Neural cell (in vitro differentiated cells): ENCODE measurements around the gene REXO1. TPM values are rescaled to one million over a fixed set of nuclear protein-coding genes. Genes with fewer than 3 reads are reported as not detected.

Experiments
- H2AFZ ChIP-seq: fragments of 200-600, 300-800 bp; sonication (generic), shearing (Covaris generic); 2 replicates; pipeline ENCODE4 v1.6.0; 2014; ENCODE audit warnings: low read depth, mild to moderate bottlenecking, antibody characterized with exemption, low read length, moderate library complexity
- H3F3A ChIP-seq: fragments of 200-600 bp; shearing (Covaris generic); 2 replicates; pipeline ENCODE4 v1.6.1; 2016; ENCODE audit warnings: mild to moderate bottlenecking, moderate library complexity, mixed read lengths, antibody characterized with exemption, low read length; ENCODE audit not compliant: insufficient read depth, poor library complexity, severe bottlenecking
- H3K27ac ChIP-seq: fragments of 200-600, 300-800 bp; sonication (generic), shearing (Covaris generic); 2 replicates; pipeline ENCODE4 v1.5.1; 2014; ENCODE audit warnings: mild to moderate bottlenecking, low read length, moderate library complexity
- H3K27me3 ChIP-seq: fragments of 300-800, 200-600 bp; sonication (generic), shearing (Covaris generic); 2 replicates; pipeline ENCODE4 v1.6.0; 2014; ENCODE audit warnings: mild to moderate bottlenecking, low read depth, low read length, moderate library complexity; ENCODE audit not compliant: insufficient read depth
- H3K36me3 ChIP-seq: fragments of 300-800, 200-600 bp; sonication (generic), shearing (Covaris generic); 2 replicates; pipeline ENCODE4 v1.5.1; 2014; ENCODE audit warnings: mild to moderate bottlenecking, antibody characterized with exemption, low read length, moderate library complexity; ENCODE audit not compliant: insufficient read depth
- H3K4me2 ChIP-seq: fragments of 300-800, 200-600 bp; sonication (generic), shearing (Covaris generic); 2 replicates; pipeline ENCODE4 v1.6.0; 2014; ENCODE audit warnings: mild to moderate bottlenecking, low read length
- H3K4me3 ChIP-seq: fragments of 300-800, 200-600 bp; sonication (generic), shearing (Covaris generic); 2 replicates; pipeline ENCODE4 v1.5.1; 2014; ENCODE audit warnings: mild to moderate bottlenecking, low read length, moderate library complexity
- H3K79me2 ChIP-seq: fragments of 200-600 bp; shearing (Covaris generic); replicated peaks from 2 replicates; pipeline ENCODE4 v1.6.0; 2014; ENCODE audit warnings: mild to moderate bottlenecking, low read length, moderate library complexity; ENCODE audit not compliant: insufficient read depth
- H3K9ac ChIP-seq: fragments of 300-800, 200-600 bp; sonication (generic), shearing (Covaris generic); 2 replicates; pipeline ENCODE4 v1.6.1; 2016; ENCODE audit warnings: mild to moderate bottlenecking, low read length, mixed read lengths
- H3K9me2 ChIP-seq: fragments of 200-600 bp; shearing (Covaris generic); 2 replicates; pipeline ENCODE4 v1.6.1; 2016; ENCODE audit warnings: mild to moderate bottlenecking, low read length, mixed read lengths; ENCODE audit not compliant: insufficient read depth
- H3K9me3 ChIP-seq: fragments of 200-600, 300-800 bp; sonication (generic), shearing (Covaris generic); 2 replicates; pipeline ENCODE4 v1.6.1; 2016; ENCODE audit warnings: mild to moderate bottlenecking, mixed run types, low read length, moderate library complexity, mixed read lengths
- H4K20me1 ChIP-seq: fragments of 200-600 bp; shearing (Covaris generic); 2 replicates; pipeline ENCODE4 v1.6.1; 2016; ENCODE audit warnings: mild to moderate bottlenecking, mixed run types; ENCODE audit not compliant: insufficient read depth
- EP300 ChIP-seq: fragments of 450-650 bp; conservative IDR thresholded peaks from 2 replicates; pipeline ENCODE4 v1.6.1; 2014; ENCODE audit warnings: antibody characterized with exemption, mild to moderate bottlenecking, moderate library complexity; ENCODE audit not compliant: poor library complexity, severe bottlenecking
- EZH2 ChIP-seq: fragments of 200-600, 300-800 bp; shearing (Covaris generic), sonication (generic); IDR thresholded peaks from 2 replicates; pipeline ENCODE4 v1.6.1; 2014; ENCODE audit warnings: antibody characterized with exemption, low read length, borderline replicate concordance, mild to moderate bottlenecking; ENCODE audit not compliant: insufficient read depth, poor library complexity, severe bottlenecking
- MXI1 ChIP-seq: fragments of 450-650 bp; conservative IDR thresholded peaks from 2 replicates; pipeline ENCODE4 v1.6.1; 2014; ENCODE audit warnings: antibody characterized with exemption, mild to moderate bottlenecking; ENCODE audit not compliant: poor library complexity, severe bottlenecking
- POLR2AphosphoS5 ChIP-seq: IDR thresholded peaks from 2 replicates; pipeline ENCODE4 v1.6.1; 2012
- RAD21 ChIP-seq: fragments of 450-650 bp; conservative IDR thresholded peaks from 2 replicates; pipeline ENCODE4 v1.6.1; 2014; ENCODE audit warnings: antibody characterized with exemption, mild to moderate bottlenecking, moderate library complexity
- SMC3 ChIP-seq: fragments of 450-650 bp; conservative IDR thresholded peaks from 2 replicates; pipeline ENCODE4 v1.6.1; 2014; ENCODE audit warnings: antibody characterized with exemption, mild to moderate bottlenecking, moderate library complexity; ENCODE audit not compliant: poor library complexity
- TAF1 ChIP-seq: IDR thresholded peaks from 2 replicates; pipeline ENCODE4 v1.6.1; 2012; ENCODE audit warnings: low read depth
- polyA plus RNA-seq: library from polyadenylated mRNA; depleted of rRNA; stranded (reverse); fragments of >200 nt; gene quantifications from 2 replicates; pipeline ENCODE4 v1.2.3, GENCODE V29; 2014
- TF ChIP-seq, protein P1 (sequence below): fragments of 450-650 bp; IDR thresholded peaks from 2 replicates; pipeline ENCODE4 v1.5.1; 2014; ENCODE audit warnings: antibody characterized with exemption, mild to moderate bottlenecking, moderate library complexity; ENCODE audit not compliant: poor library complexity, severe bottlenecking
- TF ChIP-seq, protein P2 (sequence below): IDR thresholded peaks from 2 replicates; pipeline ENCODE4 v1.6.1; 2012; ENCODE audit warnings: borderline replicate concordance

Gene REXO1
- polyA plus RNA-seq, 1 donor from 2014 or later: 9.2 TPM

- Histone ChIP-seq H2AFZ (no peak overlapping the region), H3K9me2 (no peaks in the 10 kb centered on the region), H3K27me3 (peaks cover 66% of the 10 kb centered on the region), H3K36me3 (no peaks in the 10 kb centered on the region), H3F3A (no peaks in the 10 kb centered on the region), H3K79me2 (no peaks in the 10 kb centered on the region), H3K9me3 (peaks cover 8% of the 10 kb centered on the region), H3K9ac (no peak overlapping the region), H3K27ac (no peak overlapping the region), H3K4me3 (no peak overlapping the region), H3K4me2 (no peak overlapping the region), H4K20me1 (no peaks in the 10 kb centered on the region)
- TF ChIP-seq MXI1 (no peak), RAD21 (no peak), TAF1 (no peak), POLR2AphosphoS5 (no peak), EP300 (no peak)
Measured at GRCh38 chr19:1779574-1779973, 68.7 kb downstream of the REXO1 start.

GRCh38 chr19:1777149-1777548, 71.1 kb downstream of the REXO1 start:
- TF ChIP-seq EP300: no peak
- no peak for TF ChIP-seq POLR2AphosphoS5
- TF ChIP-seq TAF1: no peak
- no peak for TF ChIP-seq EZH2
- no peak for TF ChIP-seq RAD21
- no peak for TF ChIP-seq MXI1
- TF ChIP-seq, protein P1, sequence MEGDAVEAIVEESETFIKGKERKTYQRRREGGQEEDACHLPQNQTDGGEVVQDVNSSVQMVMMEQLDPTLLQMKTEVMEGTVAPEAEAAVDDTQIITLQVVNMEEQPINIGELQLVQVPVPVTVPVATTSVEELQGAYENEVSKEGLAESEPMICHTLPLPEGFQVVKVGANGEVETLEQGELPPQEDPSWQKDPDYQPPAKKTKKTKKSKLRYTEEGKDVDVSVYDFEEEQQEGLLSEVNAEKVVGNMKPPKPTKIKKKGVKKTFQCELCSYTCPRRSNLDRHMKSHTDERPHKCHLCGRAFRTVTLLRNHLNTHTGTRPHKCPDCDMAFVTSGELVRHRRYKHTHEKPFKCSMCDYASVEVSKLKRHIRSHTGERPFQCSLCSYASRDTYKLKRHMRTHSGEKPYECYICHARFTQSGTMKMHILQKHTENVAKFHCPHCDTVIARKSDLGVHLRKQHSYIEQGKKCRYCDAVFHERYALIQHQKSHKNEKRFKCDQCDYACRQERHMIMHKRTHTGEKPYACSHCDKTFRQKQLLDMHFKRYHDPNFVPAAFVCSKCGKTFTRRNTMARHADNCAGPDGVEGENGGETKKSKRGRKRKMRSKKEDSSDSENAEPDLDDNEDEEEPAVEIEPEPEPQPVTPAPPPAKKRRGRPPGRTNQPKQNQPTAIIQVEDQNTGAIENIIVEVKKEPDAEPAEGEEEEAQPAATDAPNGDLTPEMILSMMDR: no peak
- no peak for TF ChIP-seq SMC3
- TF ChIP-seq, protein P2, sequence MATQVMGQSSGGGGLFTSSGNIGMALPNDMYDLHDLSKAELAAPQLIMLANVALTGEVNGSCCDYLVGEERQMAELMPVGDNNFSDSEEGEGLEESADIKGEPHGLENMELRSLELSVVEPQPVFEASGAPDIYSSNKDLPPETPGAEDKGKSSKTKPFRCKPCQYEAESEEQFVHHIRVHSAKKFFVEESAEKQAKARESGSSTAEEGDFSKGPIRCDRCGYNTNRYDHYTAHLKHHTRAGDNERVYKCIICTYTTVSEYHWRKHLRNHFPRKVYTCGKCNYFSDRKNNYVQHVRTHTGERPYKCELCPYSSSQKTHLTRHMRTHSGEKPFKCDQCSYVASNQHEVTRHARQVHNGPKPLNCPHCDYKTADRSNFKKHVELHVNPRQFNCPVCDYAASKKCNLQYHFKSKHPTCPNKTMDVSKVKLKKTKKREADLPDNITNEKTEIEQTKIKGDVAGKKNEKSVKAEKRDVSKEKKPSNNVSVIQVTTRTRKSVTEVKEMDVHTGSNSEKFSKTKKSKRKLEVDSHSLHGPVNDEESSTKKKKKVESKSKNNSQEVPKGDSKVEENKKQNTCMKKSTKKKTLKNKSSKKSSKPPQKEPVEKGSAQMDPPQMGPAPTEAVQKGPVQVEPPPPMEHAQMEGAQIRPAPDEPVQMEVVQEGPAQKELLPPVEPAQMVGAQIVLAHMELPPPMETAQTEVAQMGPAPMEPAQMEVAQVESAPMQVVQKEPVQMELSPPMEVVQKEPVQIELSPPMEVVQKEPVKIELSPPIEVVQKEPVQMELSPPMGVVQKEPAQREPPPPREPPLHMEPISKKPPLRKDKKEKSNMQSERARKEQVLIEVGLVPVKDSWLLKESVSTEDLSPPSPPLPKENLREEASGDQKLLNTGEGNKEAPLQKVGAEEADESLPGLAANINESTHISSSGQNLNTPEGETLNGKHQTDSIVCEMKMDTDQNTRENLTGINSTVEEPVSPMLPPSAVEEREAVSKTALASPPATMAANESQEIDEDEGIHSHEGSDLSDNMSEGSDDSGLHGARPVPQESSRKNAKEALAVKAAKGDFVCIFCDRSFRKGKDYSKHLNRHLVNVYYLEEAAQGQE: no peak
- Histone ChIP-seq H3K27me3 (peaks cover 85% of the 10 kb centered on the region), H3K9ac (no peak overlapping the region), H2AFZ (no peak overlapping the region), H3K79me2 (no peaks in the 10 kb centered on the region), H3K9me2 (no peaks in the 10 kb centered on the region), H3K9me3 (peaks cover 11% of the 10 kb centered on the region), H3K4me3 (no peak overlapping the region), H3K27ac (no peak overlapping the region), H4K20me1 (no peaks in the 10 kb centered on the region), H3K36me3 (no peaks in the 10 kb centered on the region), H3K4me2 (no peak overlapping the region), H3F3A (no peaks in the 10 kb centered on the region)

- H3K36me3 ChIP-seq: no peaks in the 10 kb centered on the region
- H3K4me3 ChIP-seq: no peak overlapping the region
- H3K9me2 ChIP-seq: no peaks in the 10 kb centered on the region
- no peak overlapping the region for H3K27ac ChIP-seq
- no peaks in the 10 kb centered on the region for H3K79me2 ChIP-seq
- no peak overlapping the region for H2AFZ ChIP-seq
- H3K9me3 ChIP-seq: peaks cover 11% of the 10 kb centered on the region
- no peaks in the 10 kb centered on the region for H3F3A ChIP-seq
- no peak overlapping the region for H3K4me2 ChIP-seq
- no peak overlapping the region for H3K9ac ChIP-seq
- no peaks in the 10 kb centered on the region for H4K20me1 ChIP-seq
- peaks cover 87% of the 10 kb centered on the region for H3K27me3 ChIP-seq
- no peak for TF ChIP-seq TAF1
- TF ChIP-seq, protein P1: no peak
- no peak for TF ChIP-seq MXI1
- TF ChIP-seq POLR2AphosphoS5: no peak
- TF ChIP-seq, protein P2: no peak
- no peak for TF ChIP-seq SMC3
- no peak for TF ChIP-seq EP300
- TF ChIP-seq RAD21: no peak
- no peak for TF ChIP-seq EZH2
Measured at GRCh38 chr19:1776606-1777147, 71.6 kb downstream of the REXO1 start.
